GM10266 (cell line): ENCODE measurements around the gene EMILIN2.

Experiments used
- DNase-seq: peaks from one replicate; pipeline ENCODE4 v3.0.0; 2012; ENCODE audit errors: extremely low spot score
- CTCF ChIP-seq: IDR thresholded peaks from 2 replicates; pipeline ENCODE4 v1.5.1; 2012; ENCODE audit warnings: mild to moderate bottlenecking, low read depth; ENCODE audit not compliant: control insufficient read depth, insufficient read depth; ENCODE audit errors: missing control alignments

Gene EMILIN2

GRCh38 chr18:2927745-2928144 is 80.9 kb downstream of the EMILIN2 start:
- TF ChIP-seq CTCF = no peak
- DNase-seq = no peak

- peak; percentile 64 for TF ChIP-seq CTCF
- peak; percentile 55 for DNase-seq
Measured at GRCh38 chr18:2932247-2933181, 85.7 kb downstream of the EMILIN2 start.

- DNase-seq = no peak
- no peak for TF ChIP-seq CTCF
Measured at GRCh38 chr18:2933995-2934394, 87.2 kb downstream of the EMILIN2 start.

- no peak for DNase-seq
Measured at GRCh38 chr18:2935438-2936192, 88.8 kb downstream of the EMILIN2 start.

GRCh38 chr18:2939317-2939716 is 92.5 kb downstream of the EMILIN2 start:
- TF ChIP-seq CTCF = no peak

More at GRCh38 chr18:2935438-2936192, 88.8 kb downstream of the EMILIN2 start:
- TF ChIP-seq CTCF = no peak

GRCh38 chr18:2948038-2948437 is 101.2 kb downstream of the EMILIN2 start:
- no peak for TF ChIP-seq CTCF
- DNase-seq = no peak

More at GRCh38 chr18:2939317-2939716, 92.5 kb downstream of the EMILIN2 start:
- no peak for DNase-seq

- TF ChIP-seq CTCF = no peak
- no peak for DNase-seq
Measured at GRCh38 chr18:2952605-2953004, 105.8 kb downstream of the EMILIN2 start.
